ENCODE measurements around the gene STX1A. TPM values are rescaled to one million over a fixed set of nuclear protein-coding genes. Genes with fewer than 3 reads are reported as not detected.

Gene STX1A
- total RNA-seq, 1 donor from 2014 or later, result 119 TPM

GRCh38 chr7:73652541-73652949 lies 66.9 kb downstream of the STX1A start:
- Mint-ChIP-seq H3K36me3 (ENCODE audit: unreplicated experiment) (peaks cover 8% of the 10 kb centered on the region), H3K27ac (ENCODE audit: unreplicated experiment) (no peak overlapping the region), H3K9me3 (ENCODE audit: unreplicated experiment) (peaks cover 5% of the 10 kb centered on the region), H3K4me1 (ENCODE audit: low read depth, unreplicated experiment) (no peaks in the 10 kb centered on the region), H3K27me3 (ENCODE audit: unreplicated experiment) (peaks cover 14% of the 10 kb centered on the region), H3K4me3 (ENCODE audit: unreplicated experiment) (no peak overlapping the region)
- DNase-seq, result no peak
- TF ChIP-seq CTCF (IDR thresholded peaks at IDR 0.05; ENCODE audit: partially characterized antibody, unreplicated experiment), result no peak

- no peak overlapping the region for H3K4me3 Mint-ChIP-seq (ENCODE audit: unreplicated experiment)
- DNase-seq, result no peak
- no peaks in the 10 kb centered on the region for H3K4me1 Mint-ChIP-seq (ENCODE audit: low read depth, unreplicated experiment)
- H3K9me3 Mint-ChIP-seq (ENCODE audit: unreplicated experiment), result peaks cover 5% of the 10 kb centered on the region
- TF ChIP-seq CTCF (IDR thresholded peaks at IDR 0.05; ENCODE audit: partially characterized antibody, unreplicated experiment), result no peak
- peaks cover 7% of the 10 kb centered on the region for H3K36me3 Mint-ChIP-seq (ENCODE audit: unreplicated experiment)
- no peak overlapping the region for H3K27ac Mint-ChIP-seq (ENCODE audit: unreplicated experiment)
- H3K27me3 Mint-ChIP-seq (ENCODE audit: unreplicated experiment), result peaks cover 22% of the 10 kb centered on the region
Measured at GRCh38 chr7:73650524-73650923, 68.9 kb downstream of the STX1A start.

- Mint-ChIP-seq H3K9me3 (ENCODE audit: unreplicated experiment) (peaks cover 3% of the 10 kb centered on the region), H3K36me3 (ENCODE audit: unreplicated experiment) (no peaks in the 10 kb centered on the region), H3K4me3 (ENCODE audit: unreplicated experiment) (no peak overlapping the region), H3K27ac (ENCODE audit: unreplicated experiment) (no peak overlapping the region), H3K27me3 (ENCODE audit: unreplicated experiment) (peaks cover 21% of the 10 kb centered on the region), H3K4me1 (ENCODE audit: low read depth, unreplicated experiment) (no peaks in the 10 kb centered on the region)
- TF ChIP-seq CTCF (IDR thresholded peaks at IDR 0.05; ENCODE audit: partially characterized antibody, unreplicated experiment), result no peak
- DNase-seq, result no peak
Measured at GRCh38 chr7:73649576-73649975, 69.9 kb downstream of the STX1A start.

Small RNAs within 50 kb of the gene (microRNA-seq; reads per million reads assigned to microRNA genes)
- not detected for gene MIR4284 (ENCODE audit: unreplicated experiment)

Other genes with a start within 250 kb of the STX1A start
- 108 TPM for gene BAZ1B, start 197.4 kb downstream of the STX1A start, total RNA-seq (ENCODE audit: unreplicated experiment)
- 34.0 TPM for gene BCL7B, start 162.0 kb downstream of the STX1A start, total RNA-seq (ENCODE audit: unreplicated experiment)
- gene TBL2, start 141.1 kb downstream of the STX1A start, total RNA-seq (ENCODE audit: unreplicated experiment), result 23.8 TPM
- gene MLXIPL, start 95.1 kb downstream of the STX1A start, total RNA-seq (ENCODE audit: unreplicated experiment), result 0.86 TPM
- gene VPS37D, start 51.8 kb downstream of the STX1A start, total RNA-seq (ENCODE audit: unreplicated experiment), result 17.2 TPM
- gene DNAJC30, start 36.2 kb downstream of the STX1A start, total RNA-seq (ENCODE audit: unreplicated experiment), result 8.4 TPM
- 42.6 TPM for gene BUD23, start 36.1 kb downstream of the STX1A start, total RNA-seq (ENCODE audit: unreplicated experiment)
- gene ABHD11, start 19.1 kb upstream of the STX1A start, total RNA-seq (ENCODE audit: unreplicated experiment), result 13.9 TPM
- not detected for gene CLDN3, start 50.6 kb upstream of the STX1A start, total RNA-seq (ENCODE audit: unreplicated experiment)
- gene CLDN4, start 111.3 kb upstream of the STX1A start, total RNA-seq (ENCODE audit: unreplicated experiment), result 0.54 TPM
- gene METTL27, start 122.8 kb upstream of the STX1A start, total RNA-seq (ENCODE audit: unreplicated experiment), result 2.9 TPM
- gene TMEM270, start 141.5 kb upstream of the STX1A start, total RNA-seq (ENCODE audit: unreplicated experiment), result not detected